ENCODE data around the gene ABT1. TPM values are rescaled to one million over a fixed set of nuclear protein-coding genes. Genes with fewer than 3 reads are reported as not detected.
A peak's percentile ranks its signal among the peaks of the same experiment; 100 is the strongest.

ABT1 gene
- total RNA-seq, 2 experiments from 2014 or later, result 27.7 to 27.9 TPM

- Mint-ChIP-seq H3K4me1 (ENCODE audit: low read depth) (peaks cover 7% of the 10 kb centered on the region), H3K27me3 (peaks cover 22% of the 10 kb centered on the region), H3K36me3 (ENCODE audit: low read depth) (peaks cover 4% of the 10 kb centered on the region), H3K9me3 (no peaks in the 10 kb centered on the region), H3K27ac (no peak overlapping the region), H3K4me3 (no peak overlapping the region)
- DNase-seq, result no peak
- intact Hi-C loops (cut with micrococcal nuclease), result no loop called here
- no peak for ATAC-seq
- CTCF ChIA-PET, result interaction anchor here (1.1 to 4.2 kb wide), 4 partner anchors 8 to 251 kb away, joined by 3 to 180 read pairs (median 8); no protein-coding TSS in a partner anchor
- POLR2A ChIA-PET, result no interaction called here
- TF ChIP-seq, protein P1, sequence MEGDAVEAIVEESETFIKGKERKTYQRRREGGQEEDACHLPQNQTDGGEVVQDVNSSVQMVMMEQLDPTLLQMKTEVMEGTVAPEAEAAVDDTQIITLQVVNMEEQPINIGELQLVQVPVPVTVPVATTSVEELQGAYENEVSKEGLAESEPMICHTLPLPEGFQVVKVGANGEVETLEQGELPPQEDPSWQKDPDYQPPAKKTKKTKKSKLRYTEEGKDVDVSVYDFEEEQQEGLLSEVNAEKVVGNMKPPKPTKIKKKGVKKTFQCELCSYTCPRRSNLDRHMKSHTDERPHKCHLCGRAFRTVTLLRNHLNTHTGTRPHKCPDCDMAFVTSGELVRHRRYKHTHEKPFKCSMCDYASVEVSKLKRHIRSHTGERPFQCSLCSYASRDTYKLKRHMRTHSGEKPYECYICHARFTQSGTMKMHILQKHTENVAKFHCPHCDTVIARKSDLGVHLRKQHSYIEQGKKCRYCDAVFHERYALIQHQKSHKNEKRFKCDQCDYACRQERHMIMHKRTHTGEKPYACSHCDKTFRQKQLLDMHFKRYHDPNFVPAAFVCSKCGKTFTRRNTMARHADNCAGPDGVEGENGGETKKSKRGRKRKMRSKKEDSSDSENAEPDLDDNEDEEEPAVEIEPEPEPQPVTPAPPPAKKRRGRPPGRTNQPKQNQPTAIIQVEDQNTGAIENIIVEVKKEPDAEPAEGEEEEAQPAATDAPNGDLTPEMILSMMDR (IDR thresholded peaks at IDR 0.05), result no peak
Measured at GRCh38 chr6:26592649-26593048, 4.1 kb upstream of the ABT1 start.

DNA sequence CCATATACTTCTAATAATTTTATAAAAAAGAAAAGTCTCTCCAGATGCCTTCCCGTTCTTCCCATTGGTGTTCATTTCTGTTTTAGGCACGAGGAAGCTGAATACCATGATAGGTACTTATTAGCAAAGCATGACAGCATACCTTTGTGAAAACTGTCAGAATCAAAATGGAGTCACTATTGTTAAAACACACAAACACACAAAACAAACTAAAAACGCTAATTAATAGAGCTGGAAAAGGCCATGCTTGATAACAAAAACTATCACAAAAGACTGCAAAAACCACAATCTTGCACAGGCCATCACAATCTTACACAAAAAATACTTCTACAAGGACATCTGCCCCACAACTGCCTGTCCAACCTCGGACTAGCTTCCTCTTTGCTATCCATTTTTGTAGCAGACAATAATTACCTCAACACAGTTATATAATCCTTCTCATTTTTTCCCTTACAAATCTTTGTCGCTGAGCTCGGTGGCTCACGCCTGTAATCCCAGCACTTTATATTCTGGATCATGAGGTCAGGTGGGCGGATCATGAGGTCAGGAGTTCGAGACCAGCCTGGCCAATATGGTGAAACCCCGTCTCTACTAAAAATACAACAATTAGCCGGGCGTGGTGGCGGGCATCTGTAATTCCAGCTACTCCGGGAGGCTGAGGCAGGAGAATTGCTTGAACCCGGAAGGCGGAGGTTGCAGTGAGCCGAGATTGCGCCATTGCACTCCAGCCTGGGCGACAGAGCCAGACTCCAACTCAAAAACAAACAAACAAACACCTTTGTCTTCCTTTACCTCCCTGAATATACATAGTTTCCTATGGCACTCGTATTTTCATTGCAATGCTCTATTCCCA lies 3.2 kb upstream of the ABT1 start:
- no peaks in the 10 kb centered on the region for H3K9me3 Mint-ChIP-seq
- no peak overlapping the region for H3K4me3 Mint-ChIP-seq
- POLR2A ChIA-PET, result interaction anchor here (2.4 kb wide), 1 partner anchor 22 kb away, joined by 25 read pairs; no protein-coding TSS in a partner anchor
- ATAC-seq (no peak), DNase-seq (no peak)
- TF ChIP-seq, protein P1 (IDR thresholded peaks at IDR 0.05), result no peak
- intact Hi-C loops (cut with micrococcal nuclease), result no loop called here
- no peak overlapping the region for H3K27ac Mint-ChIP-seq
- H3K27me3 Mint-ChIP-seq, result peaks cover 22% of the 10 kb centered on the region
- CTCF ChIA-PET, result interaction anchor here (0.9 to 4.2 kb wide), 6 partner anchors 15 to 561 kb away, joined by 3 to 180 read pairs (median 4); a partner anchor contains a TSS
- peaks cover 12% of the 10 kb centered on the region for H3K36me3 Mint-ChIP-seq (ENCODE audit: low read depth)
- peaks cover 15% of the 10 kb centered on the region for H3K4me1 Mint-ChIP-seq (ENCODE audit: low read depth)

DNA sequence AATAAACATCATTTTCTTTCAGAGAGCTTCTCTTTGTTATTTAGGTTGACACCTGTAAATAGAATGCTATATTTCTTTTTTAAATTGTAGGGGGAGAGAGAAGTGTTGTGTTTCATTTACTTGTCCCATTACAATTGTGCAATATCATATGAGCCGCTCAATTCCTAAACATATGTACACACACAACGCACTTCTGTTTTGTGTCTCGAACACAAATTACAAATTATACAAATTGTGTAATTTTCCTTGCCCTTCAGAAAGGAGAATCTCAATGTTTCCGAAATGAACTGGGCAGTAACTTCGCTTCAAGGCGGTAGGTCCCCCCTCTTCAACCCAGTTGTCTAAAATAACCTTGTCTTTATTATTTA lies 2.6 kb upstream of the ABT1 start:
- ChIA-PET CTCF (interaction anchor here (0.9 to 4.2 kb wide), 7 partner anchors 14 to 561 kb away, joined by 3 to 180 read pairs (median 4); a partner anchor contains a TSS), POLR2A (interaction anchor here (2.4 kb wide), 1 partner anchor 23 kb away, joined by 25 read pairs; no protein-coding TSS in a partner anchor)
- Mint-ChIP-seq H3K27me3 (peaks cover 22% of the 10 kb centered on the region), H3K9me3 (no peaks in the 10 kb centered on the region), H3K36me3 (ENCODE audit: low read depth) (peaks cover 16% of the 10 kb centered on the region), H3K27ac (no peak overlapping the region), H3K4me3 (no peak overlapping the region), H3K4me1 (ENCODE audit: low read depth) (peaks cover 19% of the 10 kb centered on the region)
- ATAC-seq (no peak), DNase-seq (no peak)
- TF ChIP-seq, protein P1 (IDR thresholded peaks at IDR 0.05), result no peak
- intact Hi-C loops (cut with micrococcal nuclease), result no loop called here

GRCh38 chr6:26594730-26595632 lies 1.8 kb upstream of the ABT1 start:
- ChIA-PET POLR2A (interaction anchor here (0.7 to 2.4 kb wide), 9 partner anchors 15 to 552 kb away, joined by 3 to 25 read pairs (median 5); a partner anchor contains a TSS), CTCF (interaction anchor here (0.6 to 4.2 kb wide), 38 partner anchors 8 to 565 kb away, joined by 3 to 180 read pairs (median 3); partner anchors contain the start of gene HMGN4)
- peak overlapping the region; percentile 33 for H3K4me3 Mint-ChIP-seq
- H3K27me3 Mint-ChIP-seq, result peaks cover 19% of the 10 kb centered on the region
- peaks cover 28% of the 10 kb centered on the region for H3K4me1 Mint-ChIP-seq (ENCODE audit: low read depth)
- no peak for ATAC-seq
- no peaks in the 10 kb centered on the region for H3K9me3 Mint-ChIP-seq
- peaks cover 25% of the 10 kb centered on the region for H3K36me3 Mint-ChIP-seq (ENCODE audit: low read depth)
- DNase-seq, result peak; percentile 74
- intact Hi-C loops (cut with micrococcal nuclease), result no loop called here
- TF ChIP-seq, protein P1 (IDR thresholded peaks at IDR 0.05), result no peak
- H3K27ac Mint-ChIP-seq, result no peak overlapping the region
